Measurements from ENCODE around the gene DPH3. TPM values are rescaled to one million over a fixed set of nuclear protein-coding genes. Genes with fewer than 3 reads are reported as not detected.

DPH3 gene
- total and polyA plus RNA-seq, 2 experiments from 2014 or later = 15.3 to 84.3 TPM

- H3K27ac ChIP-seq (ENCODE audit: low read depth) = no peak overlapping the region
- no peak overlapping the region for H3K4me3 ChIP-seq
- H3K9me2 ChIP-seq (ENCODE audit: insufficient read depth) = no peaks in the 10 kb centered on the region
- no peak overlapping the region for H2AFZ ChIP-seq
- Mint-ChIP-seq H3K4me3 (no peak overlapping the region), H3K36me3 (ENCODE audit: low read depth) (peaks cover 6% of the 10 kb centered on the region; the same call in 2 of the 3 replicates), H3K27me3 (ENCODE audit: insufficient read depth, low read depth, poor library complexity) (peaks cover 2% of the 10 kb centered on the region), H3K4me1 (peaks cover 15% of the 10 kb centered on the region; the same call in 2 of the 3 replicates), H3K27ac (no peak overlapping the region), H3K9me3 (no peaks in the 10 kb centered on the region)
- no peak for TF ChIP-seq CTCF (conservative IDR thresholded peaks at IDR 0.05; ENCODE audit: low read depth in 2 of 2)
- DNase-seq (ENCODE audit: low spot score) = no peak
- peaks cover 7% of the 10 kb centered on the region for H3K4me1 ChIP-seq (ENCODE audit: insufficient read depth)
- no peak for ATAC-seq
- peaks cover 9% of the 10 kb centered on the region for H3K36me3 ChIP-seq (ENCODE audit: insufficient read depth)
- peaks cover 51% of the 10 kb centered on the region for H3K79me2 ChIP-seq (replicated peaks; ENCODE audit: insufficient read depth)
- H3F3A ChIP-seq (replicated peaks; ENCODE audit: low read depth) = no peaks in the 10 kb centered on the region
- H3K4me2 ChIP-seq = no peak overlapping the region
- H4K20me1 ChIP-seq (replicated peaks; ENCODE audit: insufficient read depth) = peaks cover 5% of the 10 kb centered on the region; the same call in 1 of the 2 replicates
- H3K27me3 ChIP-seq (ENCODE audit: insufficient read depth) = no peaks in the 10 kb centered on the region
Measured at GRCh38 chr3:16262174-16262573, 2.6 kb downstream of the DPH3 start.

- H3K4me1 ChIP-seq (ENCODE audit: insufficient read depth) = no peaks in the 10 kb centered on the region
- no peak overlapping the region for H3K4me3 Mint-ChIP-seq
- H3K4me2 ChIP-seq = no peak overlapping the region
- H3K27ac Mint-ChIP-seq = no peak overlapping the region
- H3K4me3 ChIP-seq = no peak overlapping the region
- H3K9me3 Mint-ChIP-seq = no peaks in the 10 kb centered on the region
- no peak for DNase-seq (ENCODE audit: low spot score)
- no peak overlapping the region for H2AFZ ChIP-seq
- H3K36me3 ChIP-seq (ENCODE audit: insufficient read depth) = peaks cover 9% of the 10 kb centered on the region
- H3K4me1 Mint-ChIP-seq = peaks cover 4% of the 10 kb centered on the region; the same call in 2 of the 3 replicates
- no peak overlapping the region for H3K27ac ChIP-seq (ENCODE audit: low read depth)
- ATAC-seq = no peak
- peaks cover 2% of the 10 kb centered on the region for H3K27me3 Mint-ChIP-seq (ENCODE audit: insufficient read depth, low read depth, poor library complexity)
- H3F3A ChIP-seq (replicated peaks; ENCODE audit: low read depth) = no peaks in the 10 kb centered on the region
- peaks cover 6% of the 10 kb centered on the region; the same call in 2 of the 3 replicates for H3K36me3 Mint-ChIP-seq (ENCODE audit: low read depth)
- peaks cover 31% of the 10 kb centered on the region for H3K79me2 ChIP-seq (replicated peaks; ENCODE audit: insufficient read depth)
- peaks cover 5% of the 10 kb centered on the region; the same call in 1 of the 2 replicates for H4K20me1 ChIP-seq (replicated peaks; ENCODE audit: insufficient read depth)
- no peaks in the 10 kb centered on the region for H3K27me3 ChIP-seq (ENCODE audit: insufficient read depth)
- no peaks in the 10 kb centered on the region for H3K9me2 ChIP-seq (ENCODE audit: insufficient read depth)
- TF ChIP-seq CTCF (conservative IDR thresholded peaks at IDR 0.05; ENCODE audit: low read depth in 2 of 2) = no peak
- TF ChIP-seq ZNF331 (CRISPR knock-in tag; IDR thresholded peaks at IDR 0.05; ENCODE audit: low read depth) = no peak
- no peak for TF ChIP-seq NANOG (IDR thresholded peaks at IDR 0.05; ENCODE audit: borderline replicate concordance)
- no peak for TF ChIP-seq JUNB (IDR thresholded peaks at IDR 0.05; ENCODE audit: unreplicated experiment)
- TF ChIP-seq ETS1 (IDR thresholded peaks at IDR 0.05) = no peak
- TF ChIP-seq EZH2phosphoT487 (IDR thresholded peaks at IDR 0.05; ENCODE audit: unreplicated experiment) = no peak
- TF ChIP-seq EZH2 (IDR thresholded peaks at IDR 0.05; ENCODE audit: low read depth, unreplicated experiment) = no peak
- no peak for TF ChIP-seq STAT1 (IDR thresholded peaks at IDR 0.05; ENCODE audit: unreplicated experiment)
- no peak for TF ChIP-seq REST (IDR thresholded peaks at IDR 0.05; ENCODE audit: unreplicated experiment)
- TF ChIP-seq CREB1 (CRISPR knock-in tag; IDR thresholded peaks at IDR 0.05; ENCODE audit: low read depth) = no peak
- TF ChIP-seq ZNF114 (CRISPR knock-in tag; IDR thresholded peaks at IDR 0.05) = no peak
Measured at GRCh38 chr3:16260046-16260445, 4.7 kb downstream of the DPH3 start.
